ENCODE data around the gene ANKS1B.
"Not testable (repeated sequence)": the region's sequence is repeated elsewhere in the genome, so short reads cannot be mapped to it uniquely, and the experiment has no call there.

Gene ANKS1B

GRCh38 chr12:99339663-99340062 lies 645.1 kb downstream of the ANKS1B start:
- no peak overlapping the region for H3K4me3 Mint-ChIP-seq
- H3K27ac Mint-ChIP-seq: no peak overlapping the region
- peaks cover 4% of the 10 kb centered on the region for H3K9me3 Mint-ChIP-seq
- H3K36me3 Mint-ChIP-seq (ENCODE audit: low read depth): no peaks in the 10 kb centered on the region
- no peak for ATAC-seq
- no peaks in the 10 kb centered on the region for H3K27me3 Mint-ChIP-seq
- H3K4me1 Mint-ChIP-seq: no peaks in the 10 kb centered on the region
- DNase-seq: no peak

GRCh38 chr12:99334285-99335056 lies 650.3 kb downstream of the ANKS1B start:
- DNase-seq (no peak), ATAC-seq (no peak)
- Mint-ChIP-seq H3K4me3 (no peak overlapping the region), H3K27me3 (no peaks in the 10 kb centered on the region), H3K9me3 (peaks cover 4% of the 10 kb centered on the region), H3K27ac (no peak overlapping the region), H3K4me1 (no peaks in the 10 kb centered on the region), H3K36me3 (ENCODE audit: low read depth) (no peaks in the 10 kb centered on the region)

- ATAC-seq: no peak
- no peaks in the 10 kb centered on the region for H3K36me3 Mint-ChIP-seq (ENCODE audit: low read depth)
Observed at GRCh38 chr12:99332936-99333591, 651.7 kb downstream of the ANKS1B start.

GRCh38 chr12:99330216-99330615 lies 654.5 kb downstream of the ANKS1B start:
- no peaks in the 10 kb centered on the region for H3K4me1 Mint-ChIP-seq
- no peaks in the 10 kb centered on the region for H3K27me3 Mint-ChIP-seq
- no peak for ATAC-seq
- H3K4me3 Mint-ChIP-seq: no peak overlapping the region
- no peak overlapping the region for H3K27ac Mint-ChIP-seq
- peaks cover 4% of the 10 kb centered on the region for H3K9me3 Mint-ChIP-seq
- no peaks in the 10 kb centered on the region for H3K36me3 Mint-ChIP-seq (ENCODE audit: low read depth)
- no peak for DNase-seq

More at GRCh38 chr12:99332936-99333591, 651.7 kb downstream of the ANKS1B start:
- Mint-ChIP-seq H3K27ac (no peak overlapping the region), H3K4me1 (no peaks in the 10 kb centered on the region), H3K27me3 (no peaks in the 10 kb centered on the region), H3K4me3 (no peak overlapping the region), H3K9me3 (no peaks in the 10 kb centered on the region)
- DNase-seq: no peak

- H3K27me3 Mint-ChIP-seq; H3K27ac Mint-ChIP-seq; H3K4me3 Mint-ChIP-seq; H3K36me3 Mint-ChIP-seq (ENCODE audit: low read depth); H3K4me1 Mint-ChIP-seq; ATAC-seq; DNase-seq: not testable (repeated sequence)
- peaks cover 23% of the 10 kb centered on the region for H3K9me3 Mint-ChIP-seq
Observed at GRCh38 chr12:99321210-99321609, 663.5 kb downstream of the ANKS1B start.

- Mint-ChIP-seq H3K4me1 (no peaks in the 10 kb centered on the region), H3K4me3 (no peak overlapping the region), H3K27me3 (no peaks in the 10 kb centered on the region), H3K36me3 (ENCODE audit: low read depth) (no peaks in the 10 kb centered on the region), H3K27ac (no peak overlapping the region), H3K9me3 (peaks cover 3% of the 10 kb centered on the region)
- no peak for ATAC-seq
- DNase-seq: no peak
Observed at GRCh38 chr12:99311373-99311772, 673.4 kb downstream of the ANKS1B start.

GRCh38 chr12:99309812-99310211 lies 674.9 kb downstream of the ANKS1B start:
- Mint-ChIP-seq H3K4me3 (no peak overlapping the region), H3K27me3 (no peaks in the 10 kb centered on the region), H3K36me3 (ENCODE audit: low read depth) (no peaks in the 10 kb centered on the region), H3K27ac (no peak overlapping the region), H3K4me1 (no peaks in the 10 kb centered on the region), H3K9me3 (peaks cover 5% of the 10 kb centered on the region)
- no peak for DNase-seq
- no peak for ATAC-seq

GRCh38 chr12:99302874-99303273 lies 681.9 kb downstream of the ANKS1B start:
- no peak for DNase-seq
- Mint-ChIP-seq H3K36me3 (ENCODE audit: low read depth) (no peaks in the 10 kb centered on the region), H3K4me3 (no peak overlapping the region), H3K27me3 (no peaks in the 10 kb centered on the region), H3K27ac (no peak overlapping the region), H3K4me1 (no peaks in the 10 kb centered on the region), H3K9me3 (peaks cover 4% of the 10 kb centered on the region)
- no peak for ATAC-seq

GRCh38 chr12:99287136-99287535 lies 697.6 kb downstream of the ANKS1B start:
- Mint-ChIP-seq H3K27me3 (no peaks in the 10 kb centered on the region), H3K36me3 (ENCODE audit: low read depth) (no peaks in the 10 kb centered on the region), H3K27ac (no peak overlapping the region), H3K4me3 (no peak overlapping the region), H3K9me3 (peaks cover 31% of the 10 kb centered on the region), H3K4me1 (no peaks in the 10 kb centered on the region)
- no peak for ATAC-seq
- DNase-seq: no peak

GRCh38 chr12:99284161-99284560 lies 700.6 kb downstream of the ANKS1B start:
- Mint-ChIP-seq H3K9me3 (peaks cover 12% of the 10 kb centered on the region), H3K36me3 (ENCODE audit: low read depth) (no peaks in the 10 kb centered on the region), H3K27me3 (no peaks in the 10 kb centered on the region), H3K4me3 (no peak overlapping the region), H3K4me1 (no peaks in the 10 kb centered on the region), H3K27ac (no peak overlapping the region)
- DNase-seq (no peak), ATAC-seq (no peak)

- Mint-ChIP-seq H3K4me3 (no peak overlapping the region), H3K27me3 (no peaks in the 10 kb centered on the region), H3K9me3 (no peaks in the 10 kb centered on the region), H3K36me3 (ENCODE audit: low read depth) (no peaks in the 10 kb centered on the region), H3K4me1 (no peaks in the 10 kb centered on the region), H3K27ac (no peak overlapping the region)
- no peak for ATAC-seq
- no peak for DNase-seq
Observed at GRCh38 chr12:99282624-99283023, 702.1 kb downstream of the ANKS1B start.

- ATAC-seq (no peak), DNase-seq (no peak)
- Mint-ChIP-seq H3K4me3 (no peak overlapping the region), H3K9me3 (no peaks in the 10 kb centered on the region), H3K27ac (no peak overlapping the region), H3K27me3 (no peaks in the 10 kb centered on the region), H3K36me3 (ENCODE audit: low read depth) (no peaks in the 10 kb centered on the region), H3K4me1 (no peaks in the 10 kb centered on the region)
Observed at GRCh38 chr12:99282086-99282485, 702.6 kb downstream of the ANKS1B start.

GRCh38 chr12:99281277-99281676 lies 703.5 kb downstream of the ANKS1B start:
- Mint-ChIP-seq H3K27ac (no peak overlapping the region), H3K27me3 (no peaks in the 10 kb centered on the region), H3K9me3 (no peaks in the 10 kb centered on the region), H3K4me3 (no peak overlapping the region), H3K36me3 (ENCODE audit: low read depth) (no peaks in the 10 kb centered on the region), H3K4me1 (no peaks in the 10 kb centered on the region)
- DNase-seq: no peak
- ATAC-seq: no peak

GRCh38 chr12:99278899-99279298 lies 705.8 kb downstream of the ANKS1B start:
- no peaks in the 10 kb centered on the region for H3K4me1 Mint-ChIP-seq
- no peaks in the 10 kb centered on the region for H3K27me3 Mint-ChIP-seq
- peaks cover 12% of the 10 kb centered on the region for H3K9me3 Mint-ChIP-seq
- no peak for ATAC-seq
- H3K4me3 Mint-ChIP-seq: no peak overlapping the region
- DNase-seq: no peak
- H3K36me3 Mint-ChIP-seq (ENCODE audit: low read depth): no peaks in the 10 kb centered on the region
- H3K27ac Mint-ChIP-seq: no peak overlapping the region

GRCh38 chr12:99277591-99278379 lies 707.0 kb downstream of the ANKS1B start:
- H3K27ac Mint-ChIP-seq: no peak overlapping the region
- peaks cover 12% of the 10 kb centered on the region for H3K9me3 Mint-ChIP-seq
- H3K36me3 Mint-ChIP-seq (ENCODE audit: low read depth): no peaks in the 10 kb centered on the region
- DNase-seq: no peak
- no peaks in the 10 kb centered on the region for H3K27me3 Mint-ChIP-seq
- H3K4me1 Mint-ChIP-seq: no peaks in the 10 kb centered on the region
- no peak overlapping the region for H3K4me3 Mint-ChIP-seq
- no peak for ATAC-seq

Data from activated naive CD8-positive, alpha-beta T cell treated with anti-CD3 and anti-CD28 coated beads, Interleukin-2, amount 50 U/mL, for 24 hours (primary cell).